Non-pigmented ciliary epithelial cell (primary cell): ENCODE data around the gene ACACA.
"Not testable (repeated sequence)": the region's sequence is repeated elsewhere in the genome, so short reads cannot be mapped to it uniquely, and the experiment has no call there.

Experiments used
- DNase-seq: peaks from one replicate; pipeline ENCODE4 v3.0.0-alpha.2; 2010; ENCODE audit warnings: low read depth

ACACA gene

DNA sequence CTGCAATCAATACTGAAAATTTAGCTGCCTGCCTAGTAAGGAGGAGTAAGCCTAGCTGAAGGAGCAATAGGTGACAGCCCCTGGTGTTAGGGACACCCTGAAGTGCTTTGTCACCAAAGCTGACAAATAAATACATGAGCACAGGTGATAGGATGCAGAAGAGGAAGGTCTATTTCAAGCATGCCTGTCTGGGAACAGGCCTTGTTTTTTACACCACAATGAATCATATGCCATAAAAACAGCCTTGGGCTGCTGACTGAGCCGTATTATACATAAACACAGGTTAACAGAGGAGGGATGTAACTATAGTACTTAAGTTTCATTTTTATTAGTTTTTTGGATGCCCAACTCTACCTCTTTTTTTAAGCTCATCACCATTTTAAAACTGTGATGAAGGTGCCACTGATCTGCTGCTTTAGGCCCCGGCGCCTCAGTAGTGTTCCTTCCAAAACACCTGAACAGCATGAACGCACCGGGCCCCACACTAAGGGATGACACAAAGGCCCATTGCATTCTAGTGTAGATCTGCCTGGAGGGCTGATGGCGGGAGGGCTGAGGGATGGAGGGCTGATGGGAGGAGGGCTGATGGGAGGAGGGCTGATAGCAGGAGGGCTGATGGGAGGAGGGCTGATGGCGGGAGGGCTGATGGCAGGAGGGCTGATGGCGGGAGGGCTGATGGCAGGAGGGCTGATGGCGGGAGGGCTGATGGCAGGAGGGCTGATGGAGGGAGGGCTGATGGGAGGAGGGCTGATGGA, 307.5 kb downstream of the ACACA start:
- DNase-seq: no peak

DNA sequence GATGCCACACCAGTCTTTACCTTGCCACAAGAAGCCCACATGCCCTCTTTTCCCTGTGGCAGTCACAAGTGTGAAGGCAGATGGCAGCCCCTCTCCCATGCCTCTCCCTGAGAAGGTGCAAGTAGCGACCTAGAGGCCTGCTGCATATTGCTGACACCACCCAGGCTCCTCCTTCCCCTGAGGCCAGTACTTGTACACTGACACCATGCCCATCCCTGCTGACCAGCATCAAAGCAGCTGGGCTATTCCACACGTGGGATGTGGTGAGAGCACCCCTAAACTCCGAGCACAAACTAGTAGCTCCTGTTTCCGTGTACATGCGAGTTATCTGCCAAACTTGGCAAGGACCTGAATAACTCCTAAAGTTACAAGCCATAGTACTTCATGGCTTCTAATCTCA, 308.5 kb downstream of the ACACA start:
- no peak for DNase-seq

DNA sequence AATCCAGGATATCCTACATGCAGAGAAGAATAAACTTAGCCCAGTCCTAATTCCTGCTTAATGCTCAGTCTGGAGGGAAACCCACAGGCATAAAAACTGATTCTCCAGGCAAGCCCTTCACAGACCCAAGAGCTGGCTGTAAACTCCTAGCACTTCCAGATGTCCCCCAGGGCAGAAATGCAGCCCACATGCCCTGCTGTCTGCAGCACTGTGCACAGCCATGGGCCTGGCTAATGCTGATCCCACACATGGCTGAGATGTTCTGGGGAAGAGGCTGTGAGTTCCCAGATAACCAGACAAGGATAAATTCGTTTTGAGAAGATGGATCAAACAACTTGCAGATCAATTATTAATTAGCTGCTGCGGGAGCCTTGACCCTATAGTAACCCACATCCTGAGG, 309.5 kb downstream of the ACACA start:
- DNase-seq: no peak

DNA sequence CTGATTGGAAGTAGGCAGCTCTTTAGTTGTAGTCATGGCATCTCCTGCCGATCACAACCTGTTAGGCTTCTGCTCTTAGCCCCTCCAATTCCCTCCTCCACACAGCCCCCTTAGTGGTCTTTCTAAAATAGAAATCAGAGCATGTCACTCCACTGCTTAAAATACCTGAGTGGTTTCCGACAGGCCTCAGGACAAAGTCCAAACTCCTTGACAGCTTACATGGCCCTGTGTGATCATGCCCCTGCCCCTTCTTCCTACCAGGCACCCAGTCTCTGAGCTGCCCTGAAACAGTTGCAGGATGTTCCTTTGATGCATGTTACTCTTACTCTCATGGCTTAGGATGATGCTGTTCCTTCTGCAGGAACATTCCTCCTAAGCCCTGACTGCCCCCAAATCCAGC, 310.6 kb downstream of the ACACA start:
- no peak for DNase-seq

DNA sequence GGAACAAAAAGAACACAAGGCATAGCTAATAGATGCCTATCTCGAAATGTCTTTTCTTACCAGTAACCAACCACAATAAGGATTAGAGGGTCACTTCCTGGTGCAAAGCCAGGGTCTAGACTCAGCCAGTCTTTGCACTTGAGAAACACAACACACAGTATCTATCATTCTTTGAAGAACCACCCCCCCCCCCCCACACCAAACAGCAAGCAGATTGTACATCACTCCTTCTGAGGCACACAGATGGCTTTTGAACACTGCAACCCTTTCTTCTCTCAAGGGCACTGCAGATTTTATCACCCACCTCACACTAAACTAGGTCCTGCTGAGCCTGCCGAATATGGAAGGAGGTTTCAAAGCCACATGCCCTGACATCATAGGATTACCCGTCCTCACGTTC, 312.2 kb downstream of the ACACA start:
- no peak for DNase-seq

DNA sequence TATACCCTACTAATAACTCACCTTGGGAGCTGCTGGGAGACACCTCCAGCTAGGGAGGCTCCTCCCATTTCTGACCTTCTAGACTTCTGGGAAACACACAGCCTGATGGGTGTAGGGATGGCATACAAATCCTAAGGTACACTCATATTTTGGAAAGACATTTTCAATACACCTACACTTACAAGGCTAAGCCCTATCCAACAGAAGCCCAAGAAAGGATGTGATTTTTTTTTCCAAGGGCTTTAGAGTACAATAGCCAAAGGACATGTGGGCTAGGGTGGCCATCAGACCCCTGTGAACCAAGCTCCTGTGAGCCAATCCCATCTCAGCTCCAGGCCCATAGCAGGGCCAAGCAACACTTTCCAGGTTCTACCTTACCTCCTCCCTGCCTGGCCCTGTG, 313.9 kb downstream of the ACACA start:
- no peak for DNase-seq

DNA sequence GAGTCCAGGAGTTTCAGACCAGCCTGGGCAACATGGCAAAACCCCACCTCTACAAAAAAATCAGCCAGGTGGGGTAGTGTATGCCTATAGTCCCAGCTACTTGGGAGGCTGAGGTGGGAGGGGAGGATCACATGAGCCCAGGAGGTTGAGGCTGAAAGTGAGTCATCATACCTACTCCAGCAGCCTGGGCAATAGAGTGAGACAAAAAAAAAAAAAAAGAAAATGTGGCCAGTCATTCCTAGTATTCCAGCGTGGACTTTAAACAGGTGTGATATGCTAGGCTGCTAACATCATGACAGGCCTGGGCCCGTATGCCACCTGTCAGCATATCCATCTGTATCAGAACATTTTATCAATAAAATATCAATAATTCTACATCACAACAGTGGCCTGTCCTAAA, 314.6 kb downstream of the ACACA start:
- DNase-seq: no peak

DNA sequence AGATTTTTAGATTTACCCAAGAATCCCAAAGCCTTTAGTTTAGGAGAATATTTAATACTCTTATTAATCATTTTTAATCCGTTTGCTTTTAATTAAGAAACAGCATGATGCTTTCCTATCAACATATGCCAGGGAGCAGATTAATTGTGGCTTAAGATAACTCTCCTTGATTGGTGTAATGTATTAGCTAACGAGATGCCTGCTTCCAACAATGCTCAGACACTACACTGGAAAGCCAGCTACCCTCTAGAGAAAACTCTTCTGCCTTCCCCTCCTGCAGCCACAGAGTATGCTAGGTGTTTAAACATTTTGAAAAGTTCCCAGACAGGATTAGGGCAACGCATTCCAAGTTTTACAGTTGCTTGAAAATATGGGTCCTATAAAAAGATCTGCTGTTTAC, 315.7 kb downstream of the ACACA start:
- no peak for DNase-seq

DNA sequence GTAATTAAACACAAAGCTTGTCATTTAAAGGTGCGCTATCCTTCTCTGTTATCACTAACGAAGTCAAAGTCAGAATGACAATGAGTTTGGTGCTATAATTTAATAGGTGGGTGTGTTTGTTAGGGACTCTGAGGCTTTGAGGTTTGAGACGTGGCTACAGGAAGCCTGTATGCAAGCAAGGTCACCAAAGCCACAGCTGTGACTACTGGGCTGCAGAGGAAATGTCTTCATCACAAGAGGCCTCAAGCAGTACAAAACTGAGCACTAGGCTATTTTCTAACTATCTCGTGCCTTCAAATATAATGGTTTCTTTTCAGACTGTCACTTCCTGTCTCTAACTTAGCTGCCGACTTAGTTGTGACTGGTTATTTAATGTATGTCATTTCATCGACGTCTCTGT, 316.7 kb downstream of the ACACA start:
- no peak for DNase-seq

DNA sequence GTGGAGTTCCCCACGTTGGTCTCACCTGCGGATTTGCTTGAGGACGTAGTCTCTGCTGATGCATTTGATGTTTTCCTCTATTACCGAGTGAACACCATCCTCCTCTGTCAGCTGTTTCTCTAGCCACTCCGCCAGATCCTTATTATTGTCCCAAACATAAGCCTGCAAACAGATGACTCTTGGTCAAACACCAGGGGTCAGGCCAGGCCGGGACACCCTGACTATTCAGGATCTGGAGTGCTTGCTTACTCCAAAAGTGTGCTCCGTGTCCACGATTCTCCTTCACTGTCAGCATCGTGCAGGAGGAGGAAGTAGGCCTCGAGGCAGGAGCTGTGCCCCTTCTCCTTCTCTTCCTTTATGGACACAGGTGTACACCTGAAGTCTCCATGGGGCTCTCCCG, 317.7 kb downstream of the ACACA start:
- DNase-seq: no peak

DNA sequence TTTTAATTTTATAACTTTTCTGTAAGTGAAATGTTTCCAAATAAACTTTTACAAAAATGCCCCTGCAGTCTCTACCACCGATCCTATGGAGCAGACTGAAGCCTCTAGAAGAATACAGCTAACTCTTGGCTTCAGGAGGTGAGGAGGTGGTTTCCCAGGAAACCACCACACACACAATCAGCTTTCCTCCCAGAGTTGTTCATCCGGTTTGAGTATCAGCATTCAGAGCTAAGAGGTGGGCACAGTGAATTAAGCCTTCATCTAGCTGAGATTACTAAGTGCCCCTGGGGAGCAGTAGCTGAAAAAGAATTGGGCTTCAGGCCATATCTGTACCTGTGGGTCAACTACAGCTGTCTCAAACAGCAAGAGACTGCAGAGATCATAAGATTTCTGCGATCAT, 318.2 kb downstream of the ACACA start:
- no peak for DNase-seq

DNA sequence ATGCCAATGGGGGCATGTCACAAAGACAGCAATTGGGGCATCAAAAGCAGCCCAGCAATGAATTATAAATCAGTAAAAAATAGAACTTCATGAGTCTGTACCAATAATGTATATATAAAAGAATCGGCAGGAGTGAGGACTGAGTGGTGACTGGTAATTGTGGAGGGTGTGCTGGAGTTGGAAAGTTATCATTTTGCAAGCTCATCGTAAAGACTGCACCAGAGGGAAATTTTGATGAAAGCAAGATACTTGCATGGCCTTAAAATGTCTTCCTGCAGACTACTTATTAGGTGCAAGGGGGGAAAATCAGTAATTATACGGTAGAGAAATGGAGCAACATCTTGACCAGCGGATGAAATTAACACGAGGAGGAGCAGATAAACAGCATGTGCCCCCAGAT, 319.0 kb downstream of the ACACA start:
- no peak for DNase-seq

DNA sequence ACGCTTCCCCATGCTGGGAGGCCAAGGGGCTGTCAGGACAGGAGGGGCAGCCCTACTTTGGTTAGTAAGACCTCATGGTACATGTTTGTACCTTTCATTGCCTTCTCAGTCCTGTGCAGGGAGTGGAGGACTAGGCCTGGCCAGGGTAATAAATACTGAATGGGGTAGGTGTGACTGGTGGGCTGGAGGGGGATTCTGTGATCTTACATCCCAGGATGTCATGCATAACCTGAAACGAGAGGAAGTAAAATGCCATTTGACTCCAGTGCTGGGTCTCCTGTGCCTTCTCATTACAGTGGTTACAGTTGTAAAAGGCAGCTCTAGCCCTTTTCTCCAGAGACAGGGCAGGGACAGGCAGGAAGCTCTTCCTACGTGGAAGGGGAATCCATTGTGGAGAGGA, 319.7 kb downstream of the ACACA start:
- DNase-seq: no peak

DNA sequence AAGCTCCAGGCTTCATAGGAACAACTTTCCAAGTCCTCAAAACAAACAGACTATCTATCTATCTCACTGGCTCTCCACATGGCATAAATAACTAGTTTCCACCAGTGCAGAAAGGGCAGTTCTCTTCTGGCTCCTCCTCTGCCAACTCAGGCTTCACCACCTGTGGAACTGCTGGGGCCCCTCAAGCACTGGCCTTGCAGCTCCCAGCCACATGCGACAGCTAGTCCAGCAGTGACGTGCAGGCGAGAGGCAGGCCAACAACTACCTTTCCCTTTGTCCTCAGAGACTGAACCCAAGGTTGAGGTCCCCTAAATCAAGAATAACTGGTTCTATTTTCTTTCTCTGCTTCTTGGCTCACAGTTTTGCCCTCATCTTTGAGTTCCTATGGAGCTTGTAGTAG, 320.3 kb downstream of the ACACA start:
- DNase-seq: no peak

DNA sequence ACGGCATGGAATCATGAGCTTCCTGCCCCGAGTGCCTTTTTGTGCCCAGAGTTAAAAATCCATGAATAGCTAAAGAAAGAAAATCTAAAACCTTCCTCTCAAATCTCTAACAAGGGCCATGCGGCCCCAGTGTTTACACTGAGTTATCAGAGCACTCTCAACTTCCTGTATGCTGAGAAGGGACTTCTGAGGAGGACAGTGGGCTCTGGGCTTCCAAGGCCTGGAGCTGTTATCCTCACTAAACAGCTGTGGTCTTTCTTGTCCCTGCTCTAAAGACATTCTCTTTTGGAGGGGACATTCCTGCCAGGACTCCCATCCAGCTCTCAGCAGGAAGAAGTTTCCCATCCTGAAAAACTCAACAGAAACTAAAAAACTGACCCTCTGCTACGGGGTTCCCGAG, 322.3 kb downstream of the ACACA start:
- no peak for DNase-seq

DNA sequence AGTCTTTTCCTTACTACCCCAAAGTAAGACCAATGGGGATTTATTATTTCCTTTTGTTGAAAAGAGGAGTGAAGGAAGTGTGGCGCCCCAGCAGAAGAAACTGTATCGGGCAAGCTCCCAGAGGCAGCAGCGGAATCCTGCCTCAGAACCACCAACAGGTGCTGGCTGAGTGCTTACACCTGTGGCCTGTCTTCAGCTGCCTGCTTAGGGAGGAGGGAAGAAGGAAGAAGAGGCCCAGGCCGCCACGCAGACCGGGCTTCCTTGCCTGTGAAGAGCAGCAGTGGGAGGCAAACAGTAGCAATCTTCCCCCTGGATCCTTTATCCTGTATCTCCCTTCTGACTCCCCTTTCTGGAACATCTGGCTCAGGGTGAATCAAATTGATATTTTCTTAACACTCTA, 323.2 kb downstream of the ACACA start:
- DNase-seq: no peak

DNA sequence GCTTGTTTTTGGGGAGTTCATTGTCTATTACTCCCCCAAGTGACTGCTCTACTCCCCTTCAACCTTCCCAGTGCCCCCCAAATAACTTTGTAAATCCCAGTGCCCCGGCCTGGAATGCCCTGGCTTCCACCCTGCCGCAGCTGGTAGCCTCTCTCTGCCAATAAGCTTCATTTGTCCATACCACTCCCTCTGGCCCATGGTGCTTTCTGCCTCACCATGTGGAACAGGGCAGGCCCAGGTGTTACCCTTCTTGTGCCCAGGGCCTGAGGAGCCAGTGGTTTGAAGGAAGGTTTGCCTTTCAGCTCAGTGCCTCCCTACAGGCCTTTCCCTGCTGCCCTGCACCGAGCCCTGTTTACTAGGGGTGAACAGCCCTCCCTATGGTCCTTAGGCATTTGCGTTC, 323.7 kb downstream of the ACACA start:
- no peak for DNase-seq

DNA sequence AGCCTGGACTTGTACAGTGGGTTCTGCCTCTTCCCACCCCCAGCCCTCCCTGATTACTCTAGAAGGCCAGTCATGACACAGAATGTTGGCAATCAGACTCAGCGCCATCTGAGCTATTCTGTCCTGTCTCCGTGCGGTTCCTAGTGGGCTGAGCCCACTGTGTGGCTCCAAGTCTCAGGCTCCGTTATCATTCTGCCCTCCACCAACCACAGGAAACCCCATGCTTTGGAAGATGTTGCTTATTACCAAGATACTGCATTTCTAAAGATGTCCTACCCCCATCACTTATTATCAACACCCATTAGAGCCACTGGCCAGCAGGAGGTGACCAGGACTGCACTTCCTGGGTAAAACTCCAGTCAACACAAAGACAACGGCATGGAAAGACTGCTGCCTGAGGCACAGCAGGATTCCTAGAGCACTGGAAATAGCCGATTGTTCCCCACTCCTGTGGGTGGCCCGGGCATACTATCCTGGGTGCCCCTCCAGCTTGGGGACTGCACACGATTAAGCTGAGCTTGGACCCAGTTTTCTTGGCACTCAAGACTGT, 324.2 kb downstream of the ACACA start:
- no peak for DNase-seq

DNA sequence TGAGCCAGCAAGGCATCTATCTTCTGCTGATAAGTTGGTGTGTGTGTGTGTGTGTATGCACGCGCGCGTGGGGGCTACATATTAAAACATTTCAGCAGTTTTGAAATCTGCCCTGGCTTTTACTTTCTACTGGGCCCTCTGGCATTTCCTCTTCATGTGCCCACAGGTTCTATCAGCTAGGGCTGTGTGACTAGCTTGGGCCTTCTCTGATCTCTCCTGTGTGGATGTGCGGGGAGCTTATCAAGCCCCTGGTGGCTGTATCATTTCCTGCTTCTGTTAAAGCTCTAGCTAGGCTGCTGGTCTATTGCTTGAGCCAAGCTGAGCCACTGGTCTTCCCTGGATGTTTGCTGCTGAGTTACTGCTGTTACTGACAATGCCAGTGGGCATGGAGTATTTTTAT, 325.3 kb downstream of the ACACA start:
- DNase-seq: no peak

DNA sequence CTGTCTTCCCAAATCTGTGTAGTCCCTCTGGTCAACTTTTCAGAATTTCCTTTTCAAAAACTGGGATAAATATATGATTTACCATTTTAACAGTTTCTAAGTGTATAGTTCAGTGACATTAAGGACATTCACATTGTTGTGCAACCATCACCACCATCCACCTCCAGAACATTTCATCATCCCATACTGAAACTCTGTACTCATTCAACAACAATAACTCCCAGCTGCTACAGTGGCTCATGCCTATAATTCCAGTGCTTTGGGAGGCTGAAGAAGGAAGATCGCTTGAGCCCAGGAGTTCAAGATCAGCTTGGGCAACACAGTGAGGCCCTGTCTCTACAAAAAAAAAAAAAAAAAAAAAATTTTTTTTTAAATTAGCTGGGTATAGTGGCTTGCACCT, 326.9 kb downstream of the ACACA start:
- no peak for DNase-seq

DNA sequence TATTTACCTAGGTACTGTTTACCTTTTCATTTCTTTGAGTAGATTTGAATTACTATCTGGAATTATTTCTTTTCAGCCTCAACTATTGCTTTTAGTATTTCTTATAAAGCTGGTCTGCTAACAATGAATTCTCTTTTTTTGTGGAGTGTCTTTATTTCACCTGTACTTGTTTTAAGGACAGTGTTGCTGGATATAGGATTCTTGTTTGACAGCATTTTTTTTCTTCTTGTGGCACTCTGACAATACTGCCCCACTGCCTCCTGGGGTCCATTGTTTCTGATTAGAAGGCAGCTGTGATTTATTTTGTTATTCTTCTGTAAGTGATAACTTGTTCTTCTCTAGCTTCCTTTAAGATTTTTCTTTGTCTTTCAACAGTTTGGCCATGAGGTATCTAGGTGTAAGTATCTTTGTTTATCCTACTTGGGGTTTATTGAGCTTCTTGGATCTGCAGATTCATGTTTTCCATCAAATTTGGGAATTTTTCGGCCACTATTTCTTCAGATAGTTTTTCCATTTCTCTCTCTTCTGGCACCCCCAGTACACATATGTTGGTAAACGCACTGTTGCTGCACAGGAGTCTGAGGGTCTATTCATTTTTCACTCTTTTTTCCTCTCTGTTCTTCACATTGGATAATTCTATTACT, 327.4 kb downstream of the ACACA start:
- no peak for DNase-seq

DNA sequence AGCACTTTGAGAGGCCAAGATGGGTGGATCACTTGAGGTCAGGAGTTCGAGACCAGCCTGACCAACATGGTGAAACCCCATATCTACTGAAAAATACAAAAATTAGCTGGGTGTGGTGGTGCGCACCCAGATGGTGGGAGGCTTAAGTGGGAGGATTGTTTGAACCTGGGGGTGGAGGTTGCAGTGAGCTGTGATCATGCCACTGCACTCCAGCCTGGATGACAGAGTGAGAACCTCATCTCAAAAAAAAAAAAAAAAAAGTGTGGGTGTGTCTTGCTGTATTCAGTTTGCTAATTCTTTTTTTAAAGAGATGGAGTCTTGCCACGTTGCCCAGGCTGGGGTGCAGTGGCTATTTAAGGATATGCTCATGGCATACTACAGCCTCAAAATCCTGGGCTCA, 333.2 kb downstream of the ACACA start:
- DNase-seq: not testable (repeated sequence)

DNA sequence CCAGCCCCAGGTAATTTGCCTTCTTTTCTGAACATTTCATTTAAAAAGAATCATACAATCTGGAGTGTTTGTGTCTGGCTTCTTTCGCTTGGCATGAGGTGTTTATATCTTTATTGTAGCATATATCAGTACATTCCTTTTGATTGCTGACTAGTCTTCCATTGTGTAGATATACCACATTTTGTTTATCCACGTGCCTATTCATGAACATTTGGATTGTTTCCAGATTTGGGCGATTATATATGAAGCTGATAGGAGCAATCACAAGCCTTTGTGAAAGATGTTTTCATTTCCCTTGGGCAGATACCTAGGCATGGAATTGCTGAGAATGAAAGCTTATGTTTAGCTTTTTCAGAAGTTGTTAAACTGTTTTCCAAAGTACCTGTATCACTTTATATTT, 337.5 kb downstream of the ACACA start:
- no peak for DNase-seq

DNA sequence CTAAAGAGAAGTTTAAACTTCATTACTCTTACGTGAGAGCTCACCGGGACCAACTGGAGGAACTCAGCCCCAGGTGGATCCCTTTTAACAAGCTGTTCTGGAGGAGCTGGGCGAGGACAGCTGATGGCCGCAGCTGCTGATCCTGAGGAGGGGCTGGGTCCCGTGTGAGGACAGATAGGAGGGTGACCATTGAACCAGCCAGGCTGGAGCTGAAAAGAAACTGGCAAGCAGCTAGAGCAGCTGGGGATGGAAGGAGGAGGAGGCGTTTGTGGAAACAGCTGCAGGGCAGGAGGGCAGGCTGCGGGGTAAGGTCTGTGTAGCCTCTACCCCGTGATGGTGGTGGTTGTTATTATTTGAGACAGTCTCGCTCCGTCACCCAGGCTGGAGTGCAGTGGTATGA, 338.4 kb downstream of the ACACA start:
- DNase-seq: no peak
